Erythroblast (primary cell): ENCODE results near the gene EIF4A3.

Experiments
- DNase-seq, 2 experiments: peaks; one replicate each; lab custom pipeline; 2025; lab: John Stamatoyannopoulos, UW
- GATA1 ChIP-seq: IDR thresholded peaks from 2 replicates; pipeline ENCODE4 v1.6.1; 2011; ENCODE audit warnings: low read depth, mild to moderate bottlenecking, control low read depth, low read length, moderate library complexity
- POLR2A ChIP-seq: IDR thresholded peaks from 2 replicates; pipeline ENCODE4 v1.6.1; 2011; ENCODE audit warnings: mild to moderate bottlenecking, low read length

Gene EIF4A3

GRCh38 chr17:80087346-80088265 is 59.3 kb downstream of the EIF4A3 start:
- TF ChIP-seq POLR2A: no peak
- no peak for TF ChIP-seq GATA1
- no peak for DNase-seq

- DNase-seq: no peak
- TF ChIP-seq GATA1: no peak
- TF ChIP-seq POLR2A: no peak
Observed at GRCh38 chr17:80086616-80087015, 60.3 kb downstream of the EIF4A3 start.

GRCh38 chr17:80086081-80086480 is 60.8 kb downstream of the EIF4A3 start:
- no peak for DNase-seq
- TF ChIP-seq POLR2A (no peak), GATA1 (no peak)

- DNase-seq: no peak
Observed at GRCh38 chr17:80084773-80085172, 62.2 kb downstream of the EIF4A3 start.

More at GRCh38 chr17:80084773-80085172, 62.2 kb downstream of the EIF4A3 start:
- TF ChIP-seq GATA1 (no peak), POLR2A (no peak)
